ENCODE results near the gene ZNF485. TPM values are rescaled to one million over a fixed set of nuclear protein-coding genes. Genes with fewer than 3 reads are reported as not detected.
A peak's percentile ranks its signal among the peaks of the same experiment; 100 is the strongest.

Gene ZNF485
- total and polyA plus RNA-seq, 10 of the 15 experiments (the other 5 are each of a cell fraction or from before 2014, with no cell fraction given), result 3.2 to 7.6 (median 5.1) TPM

- TF ChIP-seq EZH2 (IDR thresholded peaks at IDR 0.05; ENCODE audit: borderline replicate concordance, control insufficient read depth, low read depth, low read length) (no peak), CREM (IDR thresholded peaks at IDR 0.05; ENCODE audit: low read depth) (0 out of 2 replicates have a peak, but pooled peaks have one; percentile 28), LARP7 (IDR thresholded peaks at IDR 0.05) (0 out of 2 replicates have a peak, but pooled peaks have one; percentile 50), NR2C2 (IDR thresholded peaks at IDR 0.05; ENCODE audit: borderline replicate concordance, control insufficient read depth, insufficient read length, low read depth) (no peak), SUZ12 (IDR thresholded peaks at IDR 0.05; ENCODE audit: unreplicated experiment) (no peak), STAT3 (IDR thresholded peaks at IDR 0.05; ENCODE audit: low read depth, low read length) (no peak), SP1 (IDR thresholded peaks at IDR 0.05; ENCODE audit: low read depth, low read length) (peak; percentile 69), SMC3 (IDR thresholded peaks at IDR 0.05; ENCODE audit: borderline replicate concordance, low read length) (no peak), HCFC1 (IDR thresholded peaks at IDR 0.05; ENCODE audit: low read length) (peak; percentile 74), ZSCAN29 (IDR thresholded peaks at IDR 0.05) (no peak), IRF3 (IDR thresholded peaks at IDR 0.05) (no peak), JUNB (IDR thresholded peaks at IDR 0.05) (no peak), PAX5 (IDR thresholded peaks at IDR 0.05; ENCODE audit: borderline replicate concordance, low read depth, low read length) (no peak), MYB (IDR thresholded peaks at IDR 0.05; ENCODE audit: borderline replicate concordance, low read depth, low read length) (no peak), RELA (IDR thresholded peaks at IDR 0.05; ENCODE audit: borderline replicate concordance, partially characterized antibody) (no peak), ZNF207 (IDR thresholded peaks at IDR 0.05; ENCODE audit: borderline replicate concordance) (no peak), POU2F2 (IDR thresholded peaks at IDR 0.05; ENCODE audit: borderline replicate concordance, low read depth, low read length) (no peak)
- TF ChIP-seq, protein P1, sequence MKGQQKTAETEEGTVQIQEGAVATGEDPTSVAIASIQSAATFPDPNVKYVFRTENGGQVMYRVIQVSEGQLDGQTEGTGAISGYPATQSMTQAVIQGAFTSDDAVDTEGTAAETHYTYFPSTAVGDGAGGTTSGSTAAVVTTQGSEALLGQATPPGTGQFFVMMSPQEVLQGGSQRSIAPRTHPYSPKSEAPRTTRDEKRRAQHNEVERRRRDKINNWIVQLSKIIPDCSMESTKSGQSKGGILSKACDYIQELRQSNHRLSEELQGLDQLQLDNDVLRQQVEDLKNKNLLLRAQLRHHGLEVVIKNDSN (IDR thresholded peaks at IDR 0.05; ENCODE audit: borderline replicate concordance, extremely low read length, insufficient read depth, low read depth, low read length), result peak; percentile 15
Observed at GRCh38 chr10:43574001-43574892, 32.0 kb upstream of the ZNF485 start, which contains the start of gene ZNF239 (continued).
